Uterus (tissue), 4 donors: ENCODE measurements around the gene PBX1. TPM values are rescaled to one million over a fixed set of nuclear protein-coding genes. Genes with fewer than 3 reads are reported as not detected.

Source experiments
- DNase-seq, 2 donors: peaks; one replicate each; pipeline ENCODE4 v3.0.0-alpha.2; 2019 to 2020
- H3K27ac ChIP-seq, 2 donors: fragments of 200-600 bp; sonication (generic); 1 replicate in 1 of 2; 2 replicates in 1 of 2; pipeline ENCODE4 v1.5.1; 2016 to 2018
- H3K27me3 ChIP-seq, 2 donors: fragments of 200-600 bp; sonication (generic); one replicate each; pipeline ENCODE4 v1.5.1; 2018 to 2019; ENCODE audit warnings: control low read depth in 1 of 2
- H3K36me3 ChIP-seq, 2 donors: fragments of 200-600 bp; sonication (generic); one replicate each; pipeline ENCODE4 v1.5.1; 2019; ENCODE audit warnings: control low read depth in 1 of 2
- H3K4me1 ChIP-seq, 2 donors: fragments of 200-600 bp; sonication (generic); one replicate each; pipeline ENCODE4 v1.5.1; 2018 to 2019; ENCODE audit warnings: control low read depth in 1 of 2
- H3K4me3 ChIP-seq, 2 donors: fragments of 200-600 bp; sonication (generic); 1 replicate in 1 of 2; 2 replicates in 1 of 2; pipeline ENCODE4 v1.5.1; 2018 to 2019; ENCODE audit warnings: mild to moderate bottlenecking in 1 of 2
- H3K9me3 ChIP-seq, 2 donors: fragments of 200-600 bp; sonication (generic); one replicate each; pipeline ENCODE4 v1.5.1; 2019; ENCODE audit warnings: control low read depth in 1 of 2
- POLR2A ChIP-seq, 2 donors: fragments of 450-650 bp; IDR thresholded peaks; one replicate each; pipeline ENCODE4 v1.6.1; 2016; ENCODE audit warnings: antibody characterized with exemption in 2 of 2, mild to moderate bottlenecking in 1 of 2, moderate library complexity in 1 of 2
- intact Hi-C: fragments of 100-400 bp; cut with DNase I; formaldehyde crosslinking; loops from one replicate; pipeline ENCODE4 v1.15.1; 2023; ENCODE audit warnings: low total_unique reads
- total RNA-seq, 4 donors: library from RNA; depleted of rRNA in 3 of 4; stranded (reverse); fragments of >200 nt in 3 of 4; gene quantifications; one replicate each; pipeline versions ENCODE4 v1.1.0 to v1.2.4, GENCODE V29; 2014 to 2023
- TF ChIP-seq, protein P1 (sequence below), 4 experiments: fragments of 200-600 bp in 2 of 4; fragments of 450-650 bp in 2 of 4; sonication (generic) in 2 of 4; IDR thresholded peaks; one replicate each; pipeline ENCODE4 v1.5.1; 2016 to 2019; ENCODE audit warnings: antibody characterized with exemption in 4 of 4, mild to moderate bottlenecking in 2 of 4, moderate library complexity in 1 of 4
- donor health status: DM: yes; HTN: yes; CAD: no.

The PBX1 gene
- total RNA-seq, 4 donors from 2014 or later = 122 to 831 (median 207) TPM

DNA sequence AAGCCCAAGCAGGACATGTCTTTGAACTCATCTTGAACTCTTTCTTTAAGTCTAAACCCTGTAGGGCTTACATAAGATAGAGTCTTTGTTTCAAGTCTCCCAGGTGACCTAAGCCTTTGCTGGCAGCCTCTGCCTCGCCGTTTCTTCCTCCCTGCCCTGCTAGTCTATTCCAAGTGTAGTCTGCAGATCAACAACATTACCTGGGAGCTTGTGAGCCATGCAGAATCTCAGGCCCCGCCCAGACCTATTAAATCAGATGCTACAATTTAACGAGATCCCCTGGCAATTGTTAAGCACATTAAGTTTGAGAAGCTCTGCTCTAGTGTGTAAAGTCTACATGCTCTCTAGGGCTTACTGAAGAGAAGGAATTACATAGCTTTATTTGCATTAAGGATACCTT, 271.6 kb downstream of the PBX1 start:
- Histone ChIP-seq H3K27ac (peak overlapping the region; percentile 16 to 20), H3K4me1 (peaks cover 0 to 4% of the 10 kb centered on the region in 2 donors), H3K4me3 (no peak overlapping the region), H3K9me3 (no peaks in the 10 kb centered on the region), H3K27me3 (no peaks in the 10 kb centered on the region), H3K36me3 (no peaks in the 10 kb centered on the region)
- no peak for DNase-seq
- TF ChIP-seq POLR2A (IDR thresholded peaks at IDR 0.05) = no peak
- TF ChIP-seq, protein P1, sequence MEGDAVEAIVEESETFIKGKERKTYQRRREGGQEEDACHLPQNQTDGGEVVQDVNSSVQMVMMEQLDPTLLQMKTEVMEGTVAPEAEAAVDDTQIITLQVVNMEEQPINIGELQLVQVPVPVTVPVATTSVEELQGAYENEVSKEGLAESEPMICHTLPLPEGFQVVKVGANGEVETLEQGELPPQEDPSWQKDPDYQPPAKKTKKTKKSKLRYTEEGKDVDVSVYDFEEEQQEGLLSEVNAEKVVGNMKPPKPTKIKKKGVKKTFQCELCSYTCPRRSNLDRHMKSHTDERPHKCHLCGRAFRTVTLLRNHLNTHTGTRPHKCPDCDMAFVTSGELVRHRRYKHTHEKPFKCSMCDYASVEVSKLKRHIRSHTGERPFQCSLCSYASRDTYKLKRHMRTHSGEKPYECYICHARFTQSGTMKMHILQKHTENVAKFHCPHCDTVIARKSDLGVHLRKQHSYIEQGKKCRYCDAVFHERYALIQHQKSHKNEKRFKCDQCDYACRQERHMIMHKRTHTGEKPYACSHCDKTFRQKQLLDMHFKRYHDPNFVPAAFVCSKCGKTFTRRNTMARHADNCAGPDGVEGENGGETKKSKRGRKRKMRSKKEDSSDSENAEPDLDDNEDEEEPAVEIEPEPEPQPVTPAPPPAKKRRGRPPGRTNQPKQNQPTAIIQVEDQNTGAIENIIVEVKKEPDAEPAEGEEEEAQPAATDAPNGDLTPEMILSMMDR (IDR thresholded peaks at IDR 0.05) = no peak
- intact Hi-C loops = no loop called here

DNA sequence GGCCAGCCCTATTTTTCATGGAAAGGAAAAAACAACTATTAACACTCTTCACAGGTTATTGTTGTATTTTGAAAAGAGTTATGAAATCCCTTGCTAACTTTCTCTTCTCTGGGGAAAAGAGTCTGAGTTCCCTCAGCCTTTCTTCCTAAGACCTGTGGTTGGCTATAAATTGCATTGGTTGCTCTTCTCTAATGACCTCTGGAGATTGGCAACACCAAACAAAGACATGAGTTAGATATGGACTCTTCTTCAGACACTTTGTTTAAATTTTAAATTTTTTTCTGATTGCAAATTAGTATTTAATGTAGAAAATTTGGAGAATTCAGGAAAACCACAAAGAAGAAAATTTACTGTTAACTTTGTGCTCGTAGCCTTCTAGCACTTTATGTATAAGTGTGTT, 275.7 kb downstream of the PBX1 start:
- H3K4me3 ChIP-seq = no peak overlapping the region
- peaks cover 0 to 12% of the 10 kb centered on the region in 2 donors for H3K4me1 ChIP-seq
- DNase-seq = no peak
- intact Hi-C loops = no loop called here
- no peaks in the 10 kb centered on the region for H3K36me3 ChIP-seq
- TF ChIP-seq POLR2A (IDR thresholded peaks at IDR 0.05) = no peak
- TF ChIP-seq, protein P1 (IDR thresholded peaks at IDR 0.05) = no peak
- H3K27ac ChIP-seq = peak overlapping the region; percentile 26 to 75
- no peaks in the 10 kb centered on the region for H3K9me3 ChIP-seq
- no peaks in the 10 kb centered on the region for H3K27me3 ChIP-seq

DNA sequence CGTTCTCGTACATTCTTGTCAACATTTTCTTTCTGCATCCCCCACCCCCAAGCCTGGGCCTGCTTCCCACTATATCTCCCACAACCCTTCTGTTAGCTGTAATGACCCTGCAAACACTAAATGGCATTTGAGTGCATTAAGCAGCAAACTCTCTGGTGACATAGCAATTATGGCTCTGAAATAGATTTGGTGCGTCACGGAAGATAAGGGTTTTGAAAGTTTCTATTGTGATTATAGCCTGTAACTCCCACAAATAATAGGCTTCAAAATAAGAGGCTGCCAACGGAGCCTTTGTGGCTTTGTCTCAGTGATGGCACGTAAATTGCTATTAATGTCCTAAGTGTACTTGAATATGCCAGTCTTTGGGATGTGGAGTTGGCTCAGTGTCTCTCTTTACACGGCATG, 277.6 kb downstream of the PBX1 start:
- DNase-seq = no peak
- Histone ChIP-seq H3K36me3 (no peaks in the 10 kb centered on the region), H3K4me1 (peaks cover 1 to 21% of the 10 kb centered on the region in 2 donors), H3K4me3 (no peak overlapping the region), H3K9me3 (no peaks in the 10 kb centered on the region), H3K27me3 (no peaks in the 10 kb centered on the region), H3K27ac (peak overlapping the region; percentile 64 to 75)
- intact Hi-C loops = no loop called here
- TF ChIP-seq POLR2A (IDR thresholded peaks at IDR 0.05) = no peak
- TF ChIP-seq, protein P1 (IDR thresholded peaks at IDR 0.05) = no peak

DNA sequence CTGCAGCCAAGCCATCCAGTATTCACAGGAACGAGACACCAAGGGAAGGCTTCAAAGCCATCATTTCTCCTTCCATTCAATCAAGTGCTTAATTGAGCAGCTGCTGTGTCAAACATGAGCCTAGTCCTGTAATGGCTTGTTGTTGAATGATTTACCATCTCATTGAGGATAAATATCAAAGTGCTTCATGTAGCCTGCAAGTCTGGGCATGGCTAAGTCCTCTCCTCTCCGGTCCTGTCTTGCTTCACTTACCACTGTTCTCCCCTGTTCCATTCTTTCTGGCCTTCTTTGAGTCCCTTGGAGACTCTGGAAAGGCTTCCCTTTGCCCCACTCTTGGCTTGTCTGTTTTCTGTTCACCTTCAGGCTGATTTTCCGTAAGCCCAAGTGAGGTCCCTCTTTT, 279.8 kb downstream of the PBX1 start:
- peaks cover 13 to 34% of the 10 kb centered on the region in 2 donors for H3K4me1 ChIP-seq
- TF ChIP-seq, protein P1 (IDR thresholded peaks at IDR 0.05) = no peak
- no peak for TF ChIP-seq POLR2A (IDR thresholded peaks at IDR 0.05)
- DNase-seq = no peak
- H3K9me3 ChIP-seq = no peaks in the 10 kb centered on the region
- no peaks in the 10 kb centered on the region for H3K36me3 ChIP-seq
- no peak overlapping the region for H3K4me3 ChIP-seq
- no peaks in the 10 kb centered on the region for H3K27me3 ChIP-seq
- H3K27ac ChIP-seq = peak overlapping the region; percentile 41 to 64
- intact Hi-C loops = no loop called here

DNA sequence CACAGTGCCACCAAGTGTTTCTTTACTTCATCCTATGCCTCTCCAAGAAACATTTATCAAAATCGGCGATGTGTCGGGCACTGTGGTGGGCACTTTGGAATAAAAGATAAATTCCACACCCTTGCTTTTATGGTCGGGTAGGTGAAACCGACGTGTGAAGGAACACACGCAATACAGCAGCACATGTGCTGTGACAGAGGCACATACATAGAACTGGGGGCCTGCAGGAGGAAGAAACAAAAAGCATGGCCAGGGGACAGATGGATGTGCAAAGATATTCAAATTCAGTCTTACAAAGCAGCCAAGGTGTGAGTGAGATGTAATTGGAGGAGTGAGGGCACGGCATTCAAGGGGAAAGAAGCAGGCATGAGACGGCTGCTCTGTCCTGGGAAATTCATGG, 282.0 kb downstream of the PBX1 start:
- Histone ChIP-seq H3K27me3 (no peaks in the 10 kb centered on the region), H3K4me1 (peaks cover 13 to 26% of the 10 kb centered on the region in 2 donors), H3K4me3 (no peak overlapping the region), H3K9me3 (no peaks in the 10 kb centered on the region), H3K27ac (peak overlapping the region; percentile 64 to 72), H3K36me3 (no peaks in the 10 kb centered on the region)
- TF ChIP-seq, protein P1 (IDR thresholded peaks at IDR 0.05) = no peak
- no peak for TF ChIP-seq POLR2A (IDR thresholded peaks at IDR 0.05)
- no peak for DNase-seq
- intact Hi-C loops = no loop called here
